IPS-11a (cell line): ENCODE measurements around the gene TP53TG3C.
"Not testable (repeated sequence)": the region's sequence is repeated elsewhere in the genome, so short reads cannot be mapped to it uniquely, and the experiment has no call there.

ENCODE experiments used
- H3K4me3 ChIP-seq: one replicate; pipeline ENCODE4 v1.5.1; 2013; ENCODE audit warnings: low read depth, low read length, control low read depth

The TP53TG3C gene

GRCh38 chr16:33193926-33194325 is at the start of gene TP53TG3C:
TP53TG3C (plus strand) TSS chr16:33194226; CDS start chr16:33194294, 68 bp downstream.
- not testable (repeated sequence) for H3K4me3 ChIP-seq
